K562 (cell line): ENCODE measurements around the gene PVALEF. TPM values are rescaled to one million over a fixed set of nuclear protein-coding genes. Genes with fewer than 3 reads are reported as not detected.
A peak's percentile ranks its signal among the peaks of the same experiment; 100 is the strongest.

Source experiments
- BRF1 ChIP-seq: IDR thresholded peaks from 3 replicates; pipeline ENCODE4 v1.6.1; 2011; ENCODE audit warnings: borderline replicate concordance, mild to moderate bottlenecking; ENCODE audit not compliant: insufficient read length; ENCODE audit errors: extremely low read depth
- CBX1 ChIP-seq: sonication (generic); IDR thresholded peaks from 2 replicates; pipeline ENCODE4 v1.6.1; 2016; ENCODE audit warnings: antibody characterized with exemption, low read depth, mild to moderate bottlenecking
- CREB1 ChIP-seq, 2 experiments: sonication (generic) in 1 of 2; formaldehyde crosslinking in 1 of 2; IDR thresholded peaks; 2 replicates each; pipeline versions ENCODE4 v1.6.1 to v1.8.0; 2012 to 2022; ENCODE audit warnings: inconsistent platforms in 1 of 2, mild to moderate bottlenecking in 1 of 2, missing genetic modification reagents in 1 of 2, moderate library complexity in 1 of 2
- FOS ChIP-seq: IDR thresholded peaks from 3 replicates; pipeline ENCODE4 v1.6.1; 2011; ENCODE audit not compliant: insufficient read length; ENCODE audit errors: extremely low read depth
- GATAD2A ChIP-seq: fragments of 450-650 bp; IDR thresholded peaks from 2 replicates; pipeline ENCODE4 v1.6.1; 2017
- HNRNPL ChIP-seq: fragments of 200-400 bp; formaldehyde crosslinking; IDR thresholded peaks from 2 replicates; pipeline ENCODE4 v1.6.1; 2017; ENCODE audit warnings: low read depth, mild to moderate bottlenecking, low read length
- MXD1 ChIP-seq: fragments of 250-450 bp; sonication (Bioruptor Pico); IDR thresholded peaks from 2 replicates; pipeline ENCODE4 v1.8.0; 2021; ENCODE audit warnings: borderline replicate concordance, mild to moderate bottlenecking, moderate library complexity; ENCODE audit not compliant: poor library complexity, severe bottlenecking
- NONO ChIP-seq, 2 experiments: fragments of 200-400 bp in 1 of 2; fragments of 450-650 bp in 1 of 2; formaldehyde crosslinking in 1 of 2; IDR thresholded peaks; 2 replicates each; pipeline ENCODE4 v1.6.1; 2017; ENCODE audit warnings: low read depth in 2 of 2, mild to moderate bottlenecking in 2 of 2, moderate library complexity in 2 of 2, low read length in 1 of 2
- POLR3G ChIP-seq: IDR thresholded peaks from 2 replicates; pipeline ENCODE4 v1.6.1; 2011; ENCODE audit not compliant: insufficient read length, insufficient replicate concordance; ENCODE audit errors: extremely low read depth
- RREB1 ChIP-seq: fragments of 250-450 bp; sonication (Bioruptor Pico); IDR thresholded peaks from 2 replicates; pipeline ENCODE4 v1.4.0; 2020
- RUNX1 ChIP-seq: sonication (generic); IDR thresholded peaks from 2 replicates; pipeline ENCODE4 v1.6.1; 2016; ENCODE audit warnings: antibody characterized with exemption, low read depth
- TCF3 ChIP-seq: sonication (generic); formaldehyde crosslinking; IDR thresholded peaks from 2 replicates; pipeline ENCODE4 v1.4.0; 2020; ENCODE audit warnings: mild to moderate bottlenecking, missing genetic modification reagents
- TGIF2 ChIP-seq: sonication (generic); formaldehyde crosslinking; IDR thresholded peaks from 2 replicates; pipeline ENCODE4 v1.8.1; 2022; ENCODE audit warnings: mild to moderate bottlenecking, missing genetic modification reagents, moderate library complexity
- ZNF316 ChIP-seq: fragments of 450-650 bp; IDR thresholded peaks from 2 replicates; pipeline ENCODE4 v1.6.1; 2016
- ZNF551 ChIP-seq: fragments of 250-450 bp; sonication (Bioruptor Pico); IDR thresholded peaks from 2 replicates; pipeline ENCODE4 v1.5.0; 2021; ENCODE audit warnings: mild to moderate bottlenecking, moderate library complexity
- ZNF785 ChIP-seq: fragments of 250-450 bp; sonication (Bioruptor Pico); IDR thresholded peaks from 2 replicates; pipeline ENCODE4 v1.4.0; 2020; ENCODE audit warnings: mild to moderate bottlenecking
- polyA plus RNA-seq, 8 experiments: library from polyadenylated mRNA; depleted of rRNA in 4 of 8; stranded (reverse) in 5 of 8; unstranded in 3 of 8; fragments of >200 nt; fragmentation: Nextera tagmentation in 2 of 8; fragmentation: Illumina TruSeq in 1 of 8; extraction: Ambion mirVana in 2 of 8; extraction: Trizol in 1 of 8; gene quantifications; 2 replicates each; pipeline versions ENCODE4 v1.2.1 to v1.2.3, GENCODE V29; 2011 to 2014; ENCODE audit warnings: inconsistent platforms in 1 of 8, missing spikeins in 1 of 8
- total RNA-seq, 7 experiments: library from RNA; depleted of rRNA in 6 of 7; stranded (reverse); fragments of >200 nt in 6 of 7; fragmentation: Illumina TruSeq in 2 of 7; extraction: Trizol in 2 of 7; gene quantifications; 2 replicates each; pipeline versions ENCODE4 v1.2.1 to v1.2.3, GENCODE V29; 2011 to 2021; ENCODE audit warnings: low replicate concordance in 1 of 7
- TF ChIP-seq, protein P1 (sequence below): fragments of 450-650 bp; IDR thresholded peaks from 2 replicates; pipeline ENCODE4 v1.7.0; 2016; ENCODE audit warnings: borderline replicate concordance
- TF ChIP-seq, protein P2 (sequence below): fragments of 200-800 bp; sonication (Bioruptor generic); IDR thresholded peaks from 2 replicates; pipeline ENCODE4 v1.6.1; 2017; ENCODE audit warnings: missing genetic modification characterization, missing compliant biosample characterization

PVALEF gene
- total and polyA plus RNA-seq, 9 of the 15 experiments (the other 6 are each of a cell fraction or from before 2014, with no cell fraction given), result not detected

DNA sequence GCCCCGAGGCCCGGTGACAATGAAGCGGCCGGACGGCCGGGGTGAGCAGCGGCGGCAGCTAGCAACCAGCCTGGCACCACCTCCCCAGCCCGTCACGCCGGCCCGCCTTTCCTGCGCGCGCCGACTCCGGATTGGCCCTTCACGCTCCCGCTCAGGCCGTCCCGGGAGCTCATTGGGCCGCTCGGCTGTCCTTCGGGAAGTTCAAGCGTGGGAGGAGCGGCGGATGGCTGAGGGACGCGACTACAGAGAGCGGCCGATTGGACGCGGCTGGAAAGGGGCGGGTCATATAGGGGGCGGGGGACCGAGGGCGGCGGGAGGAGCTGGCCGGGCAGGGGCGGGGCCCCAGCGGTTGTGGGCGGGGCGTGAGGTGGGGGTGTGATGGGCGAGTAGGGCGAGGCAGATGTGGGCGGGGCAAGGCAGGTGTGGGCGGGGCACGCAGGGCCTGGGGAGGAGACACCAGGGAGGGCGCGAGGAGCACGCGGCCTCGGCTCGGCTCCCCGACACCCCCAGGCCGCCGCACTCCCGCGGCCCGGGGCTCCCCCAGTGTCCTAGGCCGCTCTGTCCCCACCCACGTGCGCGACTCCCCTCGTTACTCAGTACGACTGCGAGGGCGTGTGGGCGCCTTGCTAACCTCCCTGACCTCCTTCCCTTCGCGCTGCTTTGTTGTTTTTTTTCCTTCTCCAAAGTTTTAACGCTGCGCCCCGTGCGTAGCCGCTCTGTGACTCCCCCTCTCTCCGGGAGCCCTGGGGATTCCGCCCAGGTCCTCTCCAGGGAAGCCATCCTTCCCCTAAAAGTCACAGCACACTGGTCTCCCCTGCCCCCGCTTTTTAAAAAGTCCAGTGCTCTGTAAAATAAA lies 57.8 kb downstream of the PVALEF start, which contains the start of gene CEP131 (continued):
- TF ChIP-seq, protein P1, sequence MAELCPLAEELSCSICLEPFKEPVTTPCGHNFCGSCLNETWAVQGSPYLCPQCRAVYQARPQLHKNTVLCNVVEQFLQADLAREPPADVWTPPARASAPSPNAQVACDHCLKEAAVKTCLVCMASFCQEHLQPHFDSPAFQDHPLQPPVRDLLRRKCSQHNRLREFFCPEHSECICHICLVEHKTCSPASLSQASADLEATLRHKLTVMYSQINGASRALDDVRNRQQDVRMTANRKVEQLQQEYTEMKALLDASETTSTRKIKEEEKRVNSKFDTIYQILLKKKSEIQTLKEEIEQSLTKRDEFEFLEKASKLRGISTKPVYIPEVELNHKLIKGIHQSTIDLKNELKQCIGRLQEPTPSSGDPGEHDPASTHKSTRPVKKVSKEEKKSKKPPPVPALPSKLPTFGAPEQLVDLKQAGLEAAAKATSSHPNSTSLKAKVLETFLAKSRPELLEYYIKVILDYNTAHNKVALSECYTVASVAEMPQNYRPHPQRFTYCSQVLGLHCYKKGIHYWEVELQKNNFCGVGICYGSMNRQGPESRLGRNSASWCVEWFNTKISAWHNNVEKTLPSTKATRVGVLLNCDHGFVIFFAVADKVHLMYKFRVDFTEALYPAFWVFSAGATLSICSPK, result no peak
- TF ChIP-seq CREB1 (IDR thresholded peaks at IDR 0.05) (peak; percentile 86), CREB1 (CRISPR knock-in tag; IDR thresholded peaks at IDR 0.05) (peak; percentile 90), TGIF2 (no peak), GATAD2A (peak; percentile 72; the same call in 1 of the 2 replicates), FOS (peak; percentile 97), POLR3G (no peak), NONO (IDR thresholded peaks at IDR 0.05; ENCODE audit: low read depth in 2 of 2, low read length in 1 of 2) (0 out of 4 replicates have a peak, but pooled peaks of 1 of the 2 experiments have one; percentile 15), HNRNPL (peak; percentile 64; the same call in 1 of the 2 replicates), RREB1 (CRISPR knock-in tag) (no peak), ZNF551 (CRISPR knock-in tag) (no peak), BRF1 (no peak), MXD1 (CRISPR knock-in tag) (peak; percentile 17), ZNF316 (no peak), TCF3 (no peak), ZNF785 (CRISPR knock-in tag) (no peak), RUNX1 (no peak), CBX1 (peak; percentile 56; the same call in 1 of the 2 replicates)
- TF ChIP-seq, protein P2, sequence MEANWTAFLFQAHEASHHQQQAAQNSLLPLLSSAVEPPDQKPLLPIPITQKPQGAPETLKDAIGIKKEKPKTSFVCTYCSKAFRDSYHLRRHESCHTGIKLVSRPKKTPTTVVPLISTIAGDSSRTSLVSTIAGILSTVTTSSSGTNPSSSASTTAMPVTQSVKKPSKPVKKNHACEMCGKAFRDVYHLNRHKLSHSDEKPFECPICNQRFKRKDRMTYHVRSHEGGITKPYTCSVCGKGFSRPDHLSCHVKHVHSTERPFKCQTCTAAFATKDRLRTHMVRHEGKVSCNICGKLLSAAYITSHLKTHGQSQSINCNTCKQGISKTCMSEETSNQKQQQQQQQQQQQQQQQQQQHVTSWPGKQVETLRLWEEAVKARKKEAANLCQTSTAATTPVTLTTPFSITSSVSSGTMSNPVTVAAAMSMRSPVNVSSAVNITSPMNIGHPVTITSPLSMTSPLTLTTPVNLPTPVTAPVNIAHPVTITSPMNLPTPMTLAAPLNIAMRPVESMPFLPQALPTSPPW (CRISPR knock-in tag), result peak; percentile 93
